ENCODE data around the gene AOAH.

Gene AOAH

GRCh38 chr7:36690041-36690440 lies 34.3 kb downstream of the AOAH start:
- no peak for DNase-seq (ENCODE audit: low read depth)
- H3K4me3 ChIP-seq (ENCODE audit: control insufficient read depth, low read depth, low read length), result no peak overlapping the region
- no peak for TF ChIP-seq CTCF (IDR thresholded peaks at IDR 0.05; ENCODE audit: control insufficient read depth, insufficient read depth, low read depth, low read length, missing control alignments)

- TF ChIP-seq CTCF (IDR thresholded peaks at IDR 0.05; ENCODE audit: control insufficient read depth, insufficient read depth, low read depth, low read length, missing control alignments), result no peak
- DNase-seq (ENCODE audit: low read depth), result no peak
- no peak overlapping the region for H3K4me3 ChIP-seq (ENCODE audit: control insufficient read depth, low read depth, low read length)
Observed at GRCh38 chr7:36686499-36686898, 37.8 kb downstream of the AOAH start.

- no peak for TF ChIP-seq CTCF (IDR thresholded peaks at IDR 0.05; ENCODE audit: control insufficient read depth, insufficient read depth, low read depth, low read length, missing control alignments)
- no peak for DNase-seq (ENCODE audit: low read depth)
- no peak overlapping the region for H3K4me3 ChIP-seq (ENCODE audit: control insufficient read depth, low read depth, low read length)
Observed at GRCh38 chr7:36684954-36685353, 39.3 kb downstream of the AOAH start.

- TF ChIP-seq CTCF (IDR thresholded peaks at IDR 0.05; ENCODE audit: control insufficient read depth, insufficient read depth, low read depth, low read length, missing control alignments), result no peak
- no peak overlapping the region for H3K4me3 ChIP-seq (ENCODE audit: control insufficient read depth, low read depth, low read length)
- no peak for DNase-seq (ENCODE audit: low read depth)
Observed at GRCh38 chr7:36683695-36684357, 40.5 kb downstream of the AOAH start.

- no peak for DNase-seq (ENCODE audit: low read depth)
- no peak for TF ChIP-seq CTCF (IDR thresholded peaks at IDR 0.05; ENCODE audit: control insufficient read depth, insufficient read depth, low read depth, low read length, missing control alignments)
Observed at GRCh38 chr7:36683111-36683510, 41.2 kb downstream of the AOAH start.

GRCh38 chr7:36682102-36682501 lies 42.2 kb downstream of the AOAH start:
- no peak for TF ChIP-seq CTCF (IDR thresholded peaks at IDR 0.05; ENCODE audit: control insufficient read depth, insufficient read depth, low read depth, low read length, missing control alignments)
- DNase-seq (ENCODE audit: low read depth), result no peak
- H3K4me3 ChIP-seq (ENCODE audit: control insufficient read depth, low read depth, low read length), result no peak overlapping the region

More at GRCh38 chr7:36683111-36683510, 41.2 kb downstream of the AOAH start:
- no peak overlapping the region for H3K4me3 ChIP-seq (ENCODE audit: control insufficient read depth, low read depth, low read length)

All from AG09309 (cell line).